Lower lobe of right lung (tissue), 2 donors: ENCODE results near the gene ACSM5. TPM values are rescaled to one million over a fixed set of nuclear protein-coding genes. Genes with fewer than 3 reads are reported as not detected.
"Not testable (repeated sequence)": the region's sequence is repeated elsewhere in the genome, so short reads cannot be mapped to it uniquely, and the experiment has no call there.

Experiments
- ATAC-seq, 2 donors: fragments of 200-7000 bp; cut with Tn5 transposase; one replicate each; pipeline ENCODE4 v1.9.1; 2020 to 2022; ENCODE audit warnings: mild to moderate bottlenecking in 2 of 2, moderate library complexity in 2 of 2
- DNase-seq: peaks from one replicate; pipeline ENCODE4 v3.0.0-alpha.2; 2020
- H3K27ac ChIP-seq: fragments of 200-600 bp; one replicate; pipeline ENCODE4 v1.8.0; 2022
- H3K27me3 ChIP-seq: fragments of 200-600 bp; one replicate; pipeline ENCODE4 v1.8.0; 2022; ENCODE audit warnings: low read depth
- H3K36me3 ChIP-seq: fragments of 200-600 bp; one replicate; pipeline ENCODE4 v1.8.0; 2022; ENCODE audit warnings: mild to moderate bottlenecking
- H3K4me1 ChIP-seq: fragments of 200-600 bp; one replicate; pipeline ENCODE4 v1.8.0; 2022
- H3K4me3 ChIP-seq: fragments of 200-600 bp; one replicate; pipeline ENCODE4 v1.8.0; 2022; ENCODE audit warnings: mild to moderate bottlenecking
- H3K9me3 ChIP-seq: fragments of 200-600 bp; one replicate; pipeline ENCODE4 v1.8.0; 2022
- CTCF ChIP-seq: fragments of 200-600 bp; IDR thresholded peaks from one replicate; pipeline ENCODE4 v1.8.0; 2022; ENCODE audit warnings: antibody characterized with exemption, mild to moderate bottlenecking
- intact Hi-C: fragments of 100-400 bp; cut with DNase I; formaldehyde crosslinking; loops from one replicate; pipeline ENCODE4 v1.11.0; 2022
- total RNA-seq: library from RNA; stranded (reverse); fragmentation: NEBNext Ultra II Directional; extraction: Animal tissue kit (Norgen Biotek cat#: 25700); gene quantifications from one replicate; pipeline ENCODE4 v1.2.1, GENCODE V29; 2021
- donor health status: DM: no; HTN: yes; CAD: no; lungs with severe emphysema.

ACSM5 gene
- total RNA-seq, 1 donor from 2014 or later = 4.3 TPM

GRCh38 chr16:20469930-20470329 is 60.6 kb downstream of the ACSM5 start:
- H3K27ac ChIP-seq, ATAC-seq, intact Hi-C loops: not testable (repeated sequence)

GRCh38 chr16:20470732-20471131 is 61.4 kb downstream of the ACSM5 start:
- H3K4me1 ChIP-seq, H3K9me3 ChIP-seq, H3K36me3 ChIP-seq, H3K27ac ChIP-seq, intact Hi-C loops, H3K27me3 ChIP-seq, H3K4me3 ChIP-seq, ATAC-seq, DNase-seq: not testable (repeated sequence)

More at GRCh38 chr16:20469930-20470329, 60.6 kb downstream of the ACSM5 start:
- not testable (repeated sequence) for DNase-seq, H3K4me3 ChIP-seq, H3K36me3 ChIP-seq, H3K4me1 ChIP-seq, H3K9me3 ChIP-seq, H3K27me3 ChIP-seq

GRCh38 chr16:20477188-20477744 is 67.9 kb downstream of the ACSM5 start:
- H3K4me3 ChIP-seq, H3K27me3 ChIP-seq, H3K27ac ChIP-seq, H3K36me3 ChIP-seq, DNase-seq, H3K9me3 ChIP-seq, H3K4me1 ChIP-seq, intact Hi-C loops: not testable (repeated sequence)
- ATAC-seq = peak in 1 of 2 donors; percentile 19

- H3K4me3 ChIP-seq, H3K36me3 ChIP-seq, H3K9me3 ChIP-seq, H3K27me3 ChIP-seq, DNase-seq, H3K27ac ChIP-seq, intact Hi-C loops, H3K4me1 ChIP-seq: not testable (repeated sequence)
- ATAC-seq = peak in 1 of 2 donors; percentile 61
Observed at GRCh38 chr16:20483989-20484388, 74.7 kb downstream of the ACSM5 start.

GRCh38 chr16:20484726-20485125 is 75.4 kb downstream of the ACSM5 start:
- intact Hi-C loops = no loop called here
- TF ChIP-seq CTCF = no peak
- no peaks in the 10 kb centered on the region for H3K27me3 ChIP-seq
- no peak overlapping the region for H3K27ac ChIP-seq
- no peaks in the 10 kb centered on the region for H3K4me1 ChIP-seq
- no peak overlapping the region for H3K4me3 ChIP-seq
- H3K9me3 ChIP-seq = no peaks in the 10 kb centered on the region
- ATAC-seq (no peak), DNase-seq (no peak)
- H3K36me3 ChIP-seq = no peaks in the 10 kb centered on the region

GRCh38 chr16:20485408-20485807 is 76.1 kb downstream of the ACSM5 start:
- Histone ChIP-seq H3K27me3 (no peaks in the 10 kb centered on the region), H3K9me3 (no peaks in the 10 kb centered on the region), H3K36me3 (no peaks in the 10 kb centered on the region), H3K27ac (no peak overlapping the region), H3K4me1 (no peaks in the 10 kb centered on the region), H3K4me3 (no peak overlapping the region)
- ATAC-seq (no peak), DNase-seq (no peak)
- intact Hi-C loops = no loop called here
- no peak for TF ChIP-seq CTCF

Other genes with a start within 250 kb of the ACSM5 start
- 0.18 TPM for gene GP2, start 82.0 kb upstream of the ACSM5 start, total RNA-seq
- not detected for gene UMOD, start 56.8 kb upstream of the ACSM5 start, total RNA-seq
- gene PDILT, start 4.8 kb upstream of the ACSM5 start, total RNA-seq = not detected
- not detected for gene ACSM2A, start 42.0 kb downstream of the ACSM5 start, total RNA-seq
- not detected for gene ACSM2B, start 166.8 kb downstream of the ACSM5 start, total RNA-seq